ENCODE data around the gene ARMC6.
"Not testable (repeated sequence)": the region's sequence is repeated elsewhere in the genome, so short reads cannot be mapped to it uniquely, and the experiment has no call there.

The ARMC6 gene

GRCh38 chr19:19096641-19097627, 63.5 kb downstream of the ARMC6 start:
- H3K27ac ChIP-seq (ENCODE audit: low read length): no peak overlapping the region
- H3K4me3 ChIP-seq (ENCODE audit: low read length in 2 of 2): no peak overlapping the region
- peaks cover 7 to 13% of the 10 kb centered on the region in 2 donors for H3K36me3 ChIP-seq (ENCODE audit: control insufficient read depth in 2 of 2, insufficient read depth in 2 of 2, low read length in 2 of 2)
- no peaks in the 10 kb centered on the region for H3K9me3 ChIP-seq (ENCODE audit: control insufficient read depth in 2 of 2, low read length in 2 of 2)
- no peak overlapping the region for H3K9ac ChIP-seq (ENCODE audit: low read length in 2 of 2)
- no peaks in the 10 kb centered on the region for H3K27me3 ChIP-seq (ENCODE audit: control insufficient read depth in 1 of 2, insufficient read depth in 2 of 2, low read length in 2 of 2)
- no peaks in the 10 kb centered on the region for H3K4me1 ChIP-seq (ENCODE audit: control insufficient read depth, insufficient read depth, low read length)

- Histone ChIP-seq H3K4me3 (ENCODE audit: low read length in 2 of 2) (no peak overlapping the region), H3K9ac (ENCODE audit: low read length in 2 of 2) (no peak overlapping the region), H3K27ac (ENCODE audit: low read length) (no peak overlapping the region), H3K4me1 (ENCODE audit: control insufficient read depth, insufficient read depth, low read length) (no peaks in the 10 kb centered on the region), H3K27me3 (ENCODE audit: control insufficient read depth in 1 of 2, insufficient read depth in 2 of 2, low read length in 2 of 2) (no peaks in the 10 kb centered on the region), H3K9me3 (ENCODE audit: control insufficient read depth in 2 of 2, low read length in 2 of 2) (no peaks in the 10 kb centered on the region), H3K36me3 (ENCODE audit: control insufficient read depth in 2 of 2, insufficient read depth in 2 of 2, low read length in 2 of 2) (peaks cover 7 to 13% of the 10 kb centered on the region in 2 donors)
Measured at GRCh38 chr19:19098084-19098702, 64.8 kb downstream of the ARMC6 start.

GRCh38 chr19:19098703-19099632, 65.6 kb downstream of the ARMC6 start:
- Histone ChIP-seq H3K27ac (ENCODE audit: low read length) (no peak overlapping the region), H3K4me1 (ENCODE audit: control insufficient read depth, insufficient read depth, low read length) (no peaks in the 10 kb centered on the region), H3K27me3 (ENCODE audit: control insufficient read depth in 1 of 2, insufficient read depth in 2 of 2, low read length in 2 of 2) (no peaks in the 10 kb centered on the region), H3K9ac (ENCODE audit: low read length in 2 of 2) (no peak overlapping the region), H3K9me3 (ENCODE audit: control insufficient read depth in 2 of 2, low read length in 2 of 2) (no peaks in the 10 kb centered on the region), H3K36me3 (ENCODE audit: control insufficient read depth in 2 of 2, insufficient read depth in 2 of 2, low read length in 2 of 2) (peaks cover 7 to 13% of the 10 kb centered on the region in 2 donors), H3K4me3 (ENCODE audit: low read length in 2 of 2) (no peak overlapping the region)

GRCh38 chr19:19101540-19101939, 68.1 kb downstream of the ARMC6 start:
- H3K9ac ChIP-seq (ENCODE audit: low read length in 2 of 2): no peak overlapping the region
- no peak overlapping the region for H3K27ac ChIP-seq (ENCODE audit: low read length)
- no peaks in the 10 kb centered on the region for H3K9me3 ChIP-seq (ENCODE audit: control insufficient read depth in 2 of 2, low read length in 2 of 2)
- no peaks in the 10 kb centered on the region for H3K27me3 ChIP-seq (ENCODE audit: control insufficient read depth in 1 of 2, insufficient read depth in 2 of 2, low read length in 2 of 2)
- no peak overlapping the region for H3K4me3 ChIP-seq (ENCODE audit: low read length in 2 of 2)
- H3K36me3 ChIP-seq (ENCODE audit: control insufficient read depth in 2 of 2, insufficient read depth in 2 of 2, low read length in 2 of 2): peaks cover 7 to 13% of the 10 kb centered on the region in 2 donors
- H3K4me1 ChIP-seq (ENCODE audit: control insufficient read depth, insufficient read depth, low read length): peaks cover 2% of the 10 kb centered on the region

GRCh38 chr19:19102566-19102965, 69.2 kb downstream of the ARMC6 start:
- H3K9me3 ChIP-seq (ENCODE audit: control insufficient read depth in 2 of 2, low read length in 2 of 2); H3K4me3 ChIP-seq (ENCODE audit: low read length in 2 of 2); H3K27me3 ChIP-seq (ENCODE audit: control insufficient read depth in 1 of 2, insufficient read depth in 2 of 2, low read length in 2 of 2); H3K27ac ChIP-seq (ENCODE audit: low read length); H3K9ac ChIP-seq (ENCODE audit: low read length in 2 of 2); H3K4me1 ChIP-seq (ENCODE audit: control insufficient read depth, insufficient read depth, low read length): not testable (repeated sequence)
- H3K36me3 ChIP-seq (ENCODE audit: control insufficient read depth in 2 of 2, insufficient read depth in 2 of 2, low read length in 2 of 2): peaks cover 2 to 10% of the 10 kb centered on the region in 2 donors

- peaks cover 0 to 12% of the 10 kb centered on the region in 2 donors for H3K36me3 ChIP-seq (ENCODE audit: control insufficient read depth in 2 of 2, insufficient read depth in 2 of 2, low read length in 2 of 2)
- H3K9me3 ChIP-seq (ENCODE audit: control insufficient read depth in 2 of 2, low read length in 2 of 2): no peaks in the 10 kb centered on the region
- H3K9ac ChIP-seq (ENCODE audit: low read length in 2 of 2): no peak overlapping the region
- no peak overlapping the region for H3K27ac ChIP-seq (ENCODE audit: low read length)
- H3K27me3 ChIP-seq (ENCODE audit: control insufficient read depth in 1 of 2, insufficient read depth in 2 of 2, low read length in 2 of 2): no peaks in the 10 kb centered on the region
- peaks cover 2% of the 10 kb centered on the region for H3K4me1 ChIP-seq (ENCODE audit: control insufficient read depth, insufficient read depth, low read length)
- H3K4me3 ChIP-seq (ENCODE audit: low read length in 2 of 2): no peak overlapping the region
Measured at GRCh38 chr19:19103167-19103566, 69.8 kb downstream of the ARMC6 start.

- Histone ChIP-seq H3K27me3 (ENCODE audit: control insufficient read depth in 1 of 2, insufficient read depth in 2 of 2, low read length in 2 of 2) (peaks cover 0 to 1% of the 10 kb centered on the region in 2 donors), H3K27ac (ENCODE audit: low read length) (no peak overlapping the region), H3K9me3 (ENCODE audit: control insufficient read depth in 2 of 2, low read length in 2 of 2) (no peaks in the 10 kb centered on the region), H3K9ac (ENCODE audit: low read length in 2 of 2) (no peak overlapping the region), H3K4me1 (ENCODE audit: control insufficient read depth, insufficient read depth, low read length) (peaks cover 6% of the 10 kb centered on the region), H3K36me3 (ENCODE audit: control insufficient read depth in 2 of 2, insufficient read depth in 2 of 2, low read length in 2 of 2) (peaks cover 0 to 9% of the 10 kb centered on the region in 2 donors), H3K4me3 (ENCODE audit: low read length in 2 of 2) (peak overlapping the region in 1 of 2 donors; percentile 57)
Measured at GRCh38 chr19:19105365-19106055, 72.1 kb downstream of the ARMC6 start.

GRCh38 chr19:19106056-19106551, 72.7 kb downstream of the ARMC6 start:
- Histone ChIP-seq H3K27me3 (ENCODE audit: control insufficient read depth in 1 of 2, insufficient read depth in 2 of 2, low read length in 2 of 2) (peaks cover 0 to 6% of the 10 kb centered on the region in 2 donors), H3K9ac (ENCODE audit: low read length in 2 of 2) (no peak overlapping the region), H3K4me1 (ENCODE audit: control insufficient read depth, insufficient read depth, low read length) (peaks cover 8% of the 10 kb centered on the region), H3K27ac (ENCODE audit: low read length) (no peak overlapping the region), H3K9me3 (ENCODE audit: control insufficient read depth in 2 of 2, low read length in 2 of 2) (no peaks in the 10 kb centered on the region), H3K4me3 (ENCODE audit: low read length in 2 of 2) (peak overlapping the region in 1 of 2 donors; percentile 57), H3K36me3 (ENCODE audit: control insufficient read depth in 2 of 2, insufficient read depth in 2 of 2, low read length in 2 of 2) (peaks cover 0 to 5% of the 10 kb centered on the region in 2 donors)

GRCh38 chr19:19106938-19107337, 73.5 kb downstream of the ARMC6 start:
- not testable (repeated sequence) for H3K9me3 ChIP-seq (ENCODE audit: control insufficient read depth in 2 of 2, low read length in 2 of 2); H3K4me3 ChIP-seq (ENCODE audit: low read length in 2 of 2); H3K9ac ChIP-seq (ENCODE audit: low read length in 2 of 2); H3K36me3 ChIP-seq (ENCODE audit: control insufficient read depth in 2 of 2, insufficient read depth in 2 of 2, low read length in 2 of 2); H3K27ac ChIP-seq (ENCODE audit: low read length); H3K4me1 ChIP-seq (ENCODE audit: control insufficient read depth, insufficient read depth, low read length); H3K27me3 ChIP-seq (ENCODE audit: control insufficient read depth in 1 of 2, insufficient read depth in 2 of 2, low read length in 2 of 2)

- Histone ChIP-seq H3K9ac (ENCODE audit: low read length in 2 of 2) (no peak overlapping the region), H3K27ac (ENCODE audit: low read length) (no peak overlapping the region), H3K9me3 (ENCODE audit: control insufficient read depth in 2 of 2, low read length in 2 of 2) (no peaks in the 10 kb centered on the region)
Measured at GRCh38 chr19:19107654-19108053, 74.3 kb downstream of the ARMC6 start.

More at GRCh38 chr19:19107654-19108053, 74.3 kb downstream of the ARMC6 start:
- Histone ChIP-seq H3K4me3 (ENCODE audit: low read length in 2 of 2) (no peak overlapping the region), H3K4me1 (ENCODE audit: control insufficient read depth, insufficient read depth, low read length) (peaks cover 8% of the 10 kb centered on the region), H3K36me3 (ENCODE audit: control insufficient read depth in 2 of 2, insufficient read depth in 2 of 2, low read length in 2 of 2) (peaks cover 0 to 2% of the 10 kb centered on the region in 2 donors), H3K27me3 (ENCODE audit: control insufficient read depth in 1 of 2, insufficient read depth in 2 of 2, low read length in 2 of 2) (peaks cover 0 to 6% of the 10 kb centered on the region in 2 donors)
